Activated naive CD4-positive, alpha-beta T cell treated with anti-CD3 and anti-CD28 coated beads, Interleukin-2, amount 50 U/mL, for 24 hours (primary cell): ENCODE results near the gene KIF14.

Experiments
- H3K27ac Mint-ChIP-seq: one replicate; pipeline ENCODE4 v1.8.0; 2021; ENCODE audit warnings: mild to moderate bottlenecking, mixed read lengths
- H3K27me3 Mint-ChIP-seq: one replicate; pipeline ENCODE4 v1.8.0; 2021; ENCODE audit warnings: mixed read lengths
- H3K36me3 Mint-ChIP-seq: one replicate; pipeline ENCODE4 v1.8.0; 2021; ENCODE audit warnings: mixed read lengths
- H3K4me1 Mint-ChIP-seq: one replicate; pipeline ENCODE4 v1.8.0; 2021; ENCODE audit warnings: mixed read lengths
- H3K4me3 Mint-ChIP-seq: one replicate; pipeline ENCODE4 v1.8.0; 2021; ENCODE audit warnings: mild to moderate bottlenecking, mixed read lengths
- H3K9me3 Mint-ChIP-seq: one replicate; pipeline ENCODE4 v1.8.0; 2021; ENCODE audit warnings: mixed read lengths

KIF14 gene

GRCh38 chr1:200620273-200621131 lies at the start of gene KIF14:
TSS of gene KIF14 (minus strand) at chr1:200620751. CDS start at chr1:200618723, 2,028 bp downstream.
- H3K4me1 Mint-ChIP-seq = peaks cover 19% of the 10 kb centered on the region
- H3K36me3 Mint-ChIP-seq = no peaks in the 10 kb centered on the region
- H3K27ac Mint-ChIP-seq = peak within 1 kb of the TSS; percentile 88
- H3K4me3 Mint-ChIP-seq = peak within 1 kb of the TSS; percentile 97
- no peaks in the 10 kb centered on the region for H3K9me3 Mint-ChIP-seq
- H3K27me3 Mint-ChIP-seq = no peaks in the 10 kb centered on the region

GRCh38 chr1:200669314-200670241 lies 49.0 kb upstream of the KIF14 start, which contains the start of gene DDX59:
TSS of gene DDX59 (minus strand) at chr1:200669907. CDS start at chr1:200666740, 3,167 bp downstream.
- no peaks in the 10 kb centered on the region for H3K27me3 Mint-ChIP-seq
- H3K36me3 Mint-ChIP-seq = peaks cover 7% of the 10 kb centered on the region
- peaks cover 44% of the 10 kb centered on the region for H3K4me1 Mint-ChIP-seq
- H3K9me3 Mint-ChIP-seq = no peaks in the 10 kb centered on the region
- peak within 1 kb of the TSS; percentile 98 for H3K4me3 Mint-ChIP-seq
- peak within 1 kb of the TSS; percentile 96 for H3K27ac Mint-ChIP-seq

DNA sequence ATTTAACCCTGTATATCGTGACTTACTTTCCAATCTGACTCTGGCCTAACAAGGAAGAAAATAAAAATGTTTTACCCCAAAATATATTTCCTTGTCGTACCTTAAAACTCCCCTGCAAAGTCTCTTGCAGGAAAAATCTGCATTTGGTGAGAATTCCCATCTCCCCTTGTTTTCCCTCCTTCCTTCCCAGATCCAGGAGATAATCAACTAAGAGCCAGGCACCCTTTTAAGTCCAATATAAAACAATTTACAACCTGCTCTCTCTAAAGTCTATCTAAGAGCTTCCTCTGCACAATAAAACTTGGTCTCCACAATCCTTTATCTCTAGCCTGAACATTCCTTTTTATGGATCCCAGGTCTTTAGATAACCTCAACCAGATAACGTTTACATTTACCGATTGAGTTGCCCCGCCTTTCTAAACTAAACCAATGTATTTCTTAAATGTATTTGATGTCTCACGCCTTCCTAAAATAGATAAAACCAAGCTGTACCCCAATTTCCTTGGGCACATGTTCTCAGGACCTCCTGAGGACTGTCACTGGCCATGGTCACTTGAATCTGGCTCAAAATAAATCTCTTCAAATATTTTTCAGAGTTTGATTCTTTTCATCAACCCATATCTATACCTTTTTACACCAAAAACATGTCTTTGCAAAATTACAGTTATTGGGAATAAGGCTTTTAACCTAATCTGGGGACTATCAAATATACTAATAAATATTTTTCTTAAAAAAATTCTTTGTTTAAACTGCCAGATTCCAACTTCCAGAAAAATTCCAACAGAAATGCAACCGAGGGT lies 48.2 kb upstream of the KIF14 start:
- Mint-ChIP-seq H3K27ac (peak overlapping the region; percentile 86), H3K36me3 (peaks cover 13% of the 10 kb centered on the region), H3K27me3 (no peaks in the 10 kb centered on the region), H3K4me3 (peak overlapping the region; percentile 98), H3K4me1 (peaks cover 52% of the 10 kb centered on the region), H3K9me3 (no peaks in the 10 kb centered on the region)

- H3K9me3 Mint-ChIP-seq = no peaks in the 10 kb centered on the region
- no peaks in the 10 kb centered on the region for H3K27me3 Mint-ChIP-seq
- H3K4me3 Mint-ChIP-seq = peak overlapping the region; percentile 23
- no peak overlapping the region for H3K27ac Mint-ChIP-seq
- peaks cover 16% of the 10 kb centered on the region for H3K36me3 Mint-ChIP-seq
- peaks cover 72% of the 10 kb centered on the region for H3K4me1 Mint-ChIP-seq
Observed at GRCh38 chr1:200666309-200666708, 45.8 kb upstream of the KIF14 start.

DNA sequence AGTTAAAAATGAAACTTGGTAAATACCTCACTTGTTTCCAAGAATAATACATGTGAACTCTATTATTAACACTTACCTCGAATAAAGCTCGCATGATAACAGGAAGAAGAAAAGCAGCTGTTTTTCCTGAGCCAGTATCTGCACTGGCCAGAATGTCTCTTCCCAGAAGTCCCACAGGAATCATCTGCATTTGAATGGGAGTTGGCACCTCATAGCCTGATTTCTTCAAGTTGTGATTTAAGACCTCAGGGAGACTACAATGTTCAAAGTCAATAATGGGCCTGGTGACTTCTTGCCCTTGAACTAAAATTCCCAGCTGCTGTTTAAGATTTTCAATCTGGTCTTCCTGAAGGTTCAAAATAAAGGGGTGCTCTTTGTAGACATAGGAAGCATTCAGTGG lies 45.3 kb upstream of the KIF14 start:
- Mint-ChIP-seq H3K27me3 (no peaks in the 10 kb centered on the region), H3K36me3 (peaks cover 16% of the 10 kb centered on the region), H3K9me3 (no peaks in the 10 kb centered on the region), H3K4me3 (no peak overlapping the region), H3K4me1 (peaks cover 72% of the 10 kb centered on the region), H3K27ac (no peak overlapping the region)

GRCh38 chr1:200660719-200661118 lies 40.2 kb upstream of the KIF14 start:
- Mint-ChIP-seq H3K4me1 (peaks cover 46% of the 10 kb centered on the region), H3K27ac (no peak overlapping the region), H3K4me3 (no peak overlapping the region), H3K36me3 (peaks cover 25% of the 10 kb centered on the region), H3K27me3 (no peaks in the 10 kb centered on the region), H3K9me3 (no peaks in the 10 kb centered on the region)

DNA sequence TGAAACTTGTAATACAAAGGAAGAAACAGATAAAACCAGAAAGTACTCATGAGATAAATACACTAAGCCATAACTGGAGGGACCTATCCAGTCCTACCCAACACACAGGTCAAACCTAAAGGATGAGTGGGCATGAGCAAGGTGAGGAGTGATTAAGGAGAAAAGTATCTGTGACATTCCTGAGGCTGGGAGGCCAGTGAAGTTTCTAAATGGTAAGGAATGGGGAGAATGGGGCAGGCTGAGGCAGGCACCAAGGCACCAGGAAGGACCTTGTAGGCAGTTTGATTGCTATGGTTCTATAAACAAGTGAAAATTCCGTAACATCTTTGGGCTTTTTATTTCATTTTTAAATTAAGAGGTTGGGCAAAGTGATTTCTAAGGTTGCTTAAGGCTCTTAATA lies 38.7 kb upstream of the KIF14 start:
- H3K4me1 Mint-ChIP-seq = peaks cover 47% of the 10 kb centered on the region
- no peaks in the 10 kb centered on the region for H3K9me3 Mint-ChIP-seq
- H3K27ac Mint-ChIP-seq = no peak overlapping the region
- no peak overlapping the region for H3K4me3 Mint-ChIP-seq
- no peaks in the 10 kb centered on the region for H3K27me3 Mint-ChIP-seq
- H3K36me3 Mint-ChIP-seq = peaks cover 28% of the 10 kb centered on the region

- Mint-ChIP-seq H3K27me3 (no peaks in the 10 kb centered on the region), H3K4me3 (no peak overlapping the region), H3K27ac (no peak overlapping the region), H3K9me3 (no peaks in the 10 kb centered on the region), H3K36me3 (peaks cover 26% of the 10 kb centered on the region), H3K4me1 (peaks cover 44% of the 10 kb centered on the region)
Observed at GRCh38 chr1:200658037-200658818, 37.7 kb upstream of the KIF14 start.

GRCh38 chr1:200654660-200655059 lies 34.1 kb upstream of the KIF14 start:
- H3K36me3 Mint-ChIP-seq = peaks cover 24% of the 10 kb centered on the region
- H3K4me3 Mint-ChIP-seq = no peak overlapping the region
- H3K27ac Mint-ChIP-seq = no peak overlapping the region
- no peaks in the 10 kb centered on the region for H3K27me3 Mint-ChIP-seq
- H3K4me1 Mint-ChIP-seq = peaks cover 26% of the 10 kb centered on the region
- no peaks in the 10 kb centered on the region for H3K9me3 Mint-ChIP-seq

GRCh38 chr1:200653022-200653462 lies 32.5 kb upstream of the KIF14 start:
- Mint-ChIP-seq H3K4me3 (no peak overlapping the region), H3K9me3 (no peaks in the 10 kb centered on the region), H3K36me3 (peaks cover 25% of the 10 kb centered on the region), H3K27me3 (no peaks in the 10 kb centered on the region), H3K4me1 (peaks cover 26% of the 10 kb centered on the region), H3K27ac (peak overlapping the region; percentile 36)

DNA sequence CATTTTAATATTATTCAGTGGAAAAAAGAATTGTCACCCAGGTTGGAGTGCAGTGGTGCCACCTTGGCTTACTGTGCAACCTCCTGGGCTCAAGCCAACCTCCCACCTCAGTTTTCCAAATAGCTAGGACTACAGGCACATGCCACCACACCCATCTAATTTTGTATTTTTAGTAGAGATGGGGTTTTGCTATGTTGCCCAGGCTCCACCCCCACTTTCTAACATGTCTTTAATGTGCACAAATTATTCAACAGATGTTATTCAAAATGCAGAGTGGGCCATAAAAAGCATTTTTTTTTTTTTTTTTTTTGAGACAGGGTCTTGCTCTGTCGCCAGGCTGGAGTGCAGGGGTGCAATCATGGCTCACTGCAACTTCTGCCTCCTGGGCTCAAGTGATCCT lies 31.8 kb upstream of the KIF14 start:
- Mint-ChIP-seq H3K4me3 (no peak overlapping the region), H3K27ac (no peak overlapping the region), H3K9me3 (no peaks in the 10 kb centered on the region), H3K36me3 (peaks cover 21% of the 10 kb centered on the region), H3K27me3 (no peaks in the 10 kb centered on the region), H3K4me1 (peaks cover 26% of the 10 kb centered on the region)

GRCh38 chr1:200646515-200646914 lies 26.0 kb upstream of the KIF14 start:
- Mint-ChIP-seq H3K4me1 (no peaks in the 10 kb centered on the region), H3K9me3 (no peaks in the 10 kb centered on the region), H3K27ac (no peak overlapping the region), H3K27me3 (no peaks in the 10 kb centered on the region), H3K4me3 (no peak overlapping the region), H3K36me3 (peaks cover 13% of the 10 kb centered on the region)

- peaks cover 5% of the 10 kb centered on the region for H3K4me1 Mint-ChIP-seq
- no peak overlapping the region for H3K4me3 Mint-ChIP-seq
- H3K9me3 Mint-ChIP-seq = no peaks in the 10 kb centered on the region
Observed at GRCh38 chr1:200644021-200644420, 23.5 kb upstream of the KIF14 start.

DNA sequence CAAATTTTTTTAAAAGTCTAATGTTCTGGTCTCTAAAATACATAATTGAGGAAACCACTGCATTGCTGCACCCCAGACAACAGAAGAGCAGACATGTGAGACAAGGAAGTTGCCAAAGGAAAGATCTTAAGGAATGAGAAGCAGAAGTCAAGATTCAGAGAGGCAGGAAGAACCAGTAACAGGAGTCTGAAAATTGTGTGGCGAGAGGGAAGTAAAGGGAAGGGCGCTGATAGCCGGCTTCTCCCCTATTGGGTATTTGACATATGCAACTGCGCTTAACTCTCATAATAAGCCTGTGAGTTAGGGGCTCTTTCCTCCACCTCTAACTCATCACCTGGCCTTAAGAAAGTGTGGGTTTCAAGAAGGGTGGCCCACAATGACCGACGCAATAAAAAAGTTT lies 21.9 kb upstream of the KIF14 start:
- H3K36me3 Mint-ChIP-seq = peaks cover 12% of the 10 kb centered on the region

More at GRCh38 chr1:200644021-200644420, 23.5 kb upstream of the KIF14 start:
- Mint-ChIP-seq H3K36me3 (peaks cover 15% of the 10 kb centered on the region), H3K27me3 (no peaks in the 10 kb centered on the region), H3K27ac (peak overlapping the region; percentile 35)

More for the DNA sequence above, 21.9 kb upstream of the KIF14 start:
- no peaks in the 10 kb centered on the region for H3K9me3 Mint-ChIP-seq
- peaks cover 5% of the 10 kb centered on the region for H3K4me1 Mint-ChIP-seq
- no peak overlapping the region for H3K4me3 Mint-ChIP-seq
- no peak overlapping the region for H3K27ac Mint-ChIP-seq
- no peaks in the 10 kb centered on the region for H3K27me3 Mint-ChIP-seq
